A673 (cell line): ENCODE results near the gene PSMA7.

Source experiments
- CTCF ChIP-seq: fragments of 300-800, 200-600 bp; sonication (generic); conservative IDR thresholded peaks from 2 replicates; pipeline ENCODE4 v1.5.1; 2017; ENCODE audit warnings: low read depth, mild to moderate bottlenecking, antibody characterized with exemption, low read length, moderate library complexity, mixed read lengths
- EZH2 ChIP-seq: fragments of 200-600 bp; sonication (generic); IDR thresholded peaks from 2 replicates; pipeline ENCODE4 v1.6.1; 2017; ENCODE audit warnings: borderline replicate concordance, low read depth, mild to moderate bottlenecking, mixed read lengths, antibody characterized with exemption, low read length; ENCODE audit not compliant: poor library complexity, severe bottlenecking

- TF ChIP-seq EZH2: no peak
- TF ChIP-seq CTCF: no peak
Observed at GRCh38 chr20:62132421-62132820, 10.8 kb downstream of the PSMA7 start.
